Activated T-helper 1 cell treated with anti-CD3 and anti-CD28 coated beads, Interleukin-12 subunit alpha, Interleukin-12 subunit beta, Interleukin-2, Interleukin-4 antibody, amounts not matched to agents 30 ng/mL and 10 ng/mL and 1 ng/mL, durations not matched to agents 14 hours and 24 hours and 36 hours (primary cell): ENCODE data around the gene RAB3D. TPM values are rescaled to one million over a fixed set of nuclear protein-coding genes. Genes with fewer than 3 reads are reported as not detected.

ENCODE experiments used
- DNase-seq: peaks from one replicate; pipeline ENCODE4 v3.0.0; 2021; ENCODE audit warnings: low spot score
- H3K27ac Mint-ChIP-seq: one replicate; pipeline ENCODE4 v1.8.0; 2021; ENCODE audit warnings: mild to moderate bottlenecking, mixed read lengths
- H3K27me3 Mint-ChIP-seq: one replicate; pipeline ENCODE4 v1.8.0; 2022; ENCODE audit warnings: mild to moderate bottlenecking, moderate library complexity, mixed read lengths; ENCODE audit not compliant: insufficient read depth
- H3K36me3 Mint-ChIP-seq: one replicate; pipeline ENCODE4 v1.8.0; 2021; ENCODE audit warnings: low read depth, mixed read lengths
- H3K4me1 Mint-ChIP-seq: one replicate; pipeline ENCODE4 v1.8.0; 2021; ENCODE audit warnings: low read depth, mixed read lengths
- H3K4me3 Mint-ChIP-seq: one replicate; pipeline ENCODE4 v1.8.0; 2021; ENCODE audit warnings: mild to moderate bottlenecking, moderate library complexity, mixed read lengths
- H3K9me3 Mint-ChIP-seq: one replicate; pipeline ENCODE4 v1.8.0; 2021; ENCODE audit warnings: mixed read lengths
- intact Hi-C: fragments of 100-400 bp; cut with micrococcal nuclease; formaldehyde crosslinking; loops from one replicate; pipeline ENCODE4 v1.15.1; 2024
- total RNA-seq: library from RNA; stranded (reverse); gene quantifications from 2 replicates; pipeline ENCODE4 v1.2.3, GENCODE V29; 2022

The RAB3D gene
- total RNA-seq, 1 donor from 2014 or later: 6.9 TPM

DNA sequence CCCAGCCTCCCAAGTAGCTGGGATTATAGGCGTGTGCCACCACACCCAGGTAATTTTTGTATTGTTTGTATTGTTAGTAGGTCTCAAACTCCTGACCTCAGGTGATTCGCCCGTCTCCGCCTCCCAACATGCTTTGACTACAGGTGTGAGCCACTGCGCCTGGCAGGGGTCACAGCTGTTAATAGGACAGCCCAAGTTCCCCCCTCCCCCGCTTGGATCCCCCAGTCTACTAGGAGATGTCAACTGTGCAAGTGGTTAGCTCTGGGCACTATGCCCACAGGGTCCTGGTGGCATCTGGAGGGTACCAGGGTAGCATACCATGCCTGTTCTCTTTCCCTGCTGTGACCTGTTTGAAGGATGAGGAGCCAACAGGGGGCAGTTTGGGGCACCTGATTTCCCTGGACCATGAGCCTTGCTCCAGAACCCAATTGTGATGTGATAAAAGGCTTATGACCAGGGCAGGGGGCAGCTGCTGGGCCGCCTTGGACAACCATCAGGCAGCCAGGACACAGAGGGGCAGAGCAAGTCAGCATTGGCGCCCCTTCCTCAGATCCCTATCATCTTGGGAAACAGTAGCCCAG, 43.7 kb downstream of the RAB3D start, which contains the start of gene TSPAN16:
TSS of gene TSPAN16 (plus strand) at position 496 of the 581 bp plus-strand sequence. CDS start 138 bp downstream, outside the sequence.
- Mint-ChIP-seq H3K27me3 (peaks cover 20% of the 10 kb centered on the region), H3K9me3 (no peaks in the 10 kb centered on the region), H3K4me1 (peaks cover 10% of the 10 kb centered on the region), H3K36me3 (no peaks in the 10 kb centered on the region), H3K4me3 (no peak within 1 kb of the TSS), H3K27ac (no peak within 1 kb of the TSS)
- intact Hi-C loops: loop anchor here (2.0 kb wide), 1 partner anchor 291 kb away; no protein-coding TSS in a partner anchor
- no peak for DNase-seq

DNA sequence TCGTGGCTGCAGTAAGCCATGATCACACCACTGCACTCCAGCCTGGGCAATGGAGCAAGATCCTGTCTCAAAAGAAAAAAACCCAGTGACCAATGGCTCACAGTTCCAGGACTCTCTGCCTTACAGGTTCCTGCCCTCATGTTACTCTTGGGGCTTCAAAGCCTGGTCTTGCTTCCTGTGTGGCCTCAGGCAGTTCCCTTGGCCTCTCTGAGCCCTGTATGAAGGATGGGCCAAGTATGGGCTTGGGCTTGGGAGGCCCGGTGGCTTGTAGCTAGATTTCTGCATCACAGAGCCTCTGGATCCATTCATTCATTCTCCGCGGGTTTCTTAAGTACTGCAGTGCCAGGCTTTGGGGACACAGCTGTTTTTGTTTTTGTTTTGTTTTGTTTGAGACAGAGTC, 44.3 kb downstream of the RAB3D start:
- intact Hi-C loops: loop anchor here (2.0 kb wide), 1 partner anchor 292 kb away; no protein-coding TSS in a partner anchor
- no peak overlapping the region for H3K27ac Mint-ChIP-seq
- H3K4me1 Mint-ChIP-seq: peaks cover 10% of the 10 kb centered on the region
- peaks cover 17% of the 10 kb centered on the region for H3K27me3 Mint-ChIP-seq
- no peaks in the 10 kb centered on the region for H3K9me3 Mint-ChIP-seq
- no peaks in the 10 kb centered on the region for H3K36me3 Mint-ChIP-seq
- no peak overlapping the region for H3K4me3 Mint-ChIP-seq
- no peak for DNase-seq

DNA sequence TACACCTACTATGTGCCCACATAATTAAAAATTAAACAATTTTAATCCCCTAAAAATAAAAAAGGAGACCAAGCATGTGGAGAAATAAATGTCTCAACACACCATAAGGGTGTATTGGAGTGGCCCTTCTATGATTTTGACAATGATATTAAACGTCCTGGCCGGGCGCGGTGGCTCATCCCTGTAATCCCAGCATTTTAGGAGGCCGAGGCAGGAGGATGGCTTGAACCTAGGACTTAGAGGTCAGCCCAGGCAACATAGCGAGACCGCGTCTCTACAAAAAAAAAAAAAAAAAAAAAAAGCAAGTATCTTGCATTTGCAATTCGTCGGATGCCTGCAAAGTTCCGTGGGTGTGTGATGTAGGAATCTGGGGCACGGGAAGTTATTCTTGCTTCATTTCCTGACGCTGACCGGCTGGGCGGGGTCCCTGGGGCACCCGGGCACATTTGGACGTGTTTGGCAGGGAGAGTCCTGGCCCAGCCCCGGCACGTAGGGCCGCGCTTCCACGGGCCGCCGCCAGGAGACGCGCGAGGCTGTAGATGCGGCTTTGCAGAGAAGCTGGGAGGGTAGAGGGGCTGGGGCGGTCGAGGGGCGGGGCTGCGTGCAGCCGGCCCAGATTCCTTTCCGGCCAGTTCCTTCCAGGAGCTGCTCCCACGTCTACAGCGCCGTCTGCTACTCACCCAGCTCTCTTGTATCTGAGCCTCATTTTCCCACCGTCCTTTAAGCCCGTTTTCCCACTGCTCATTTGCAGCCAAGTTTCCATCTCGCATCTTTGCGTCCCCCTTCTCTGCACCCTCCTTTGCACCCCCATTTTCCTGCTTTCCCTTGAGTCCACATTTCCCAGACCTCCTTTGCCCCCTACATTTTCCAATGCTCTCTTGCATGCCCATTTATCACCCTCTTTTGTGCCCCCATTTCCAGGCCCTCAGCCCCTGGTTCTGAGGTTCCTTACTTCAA, 45.7 kb downstream of the RAB3D start:
- intact Hi-C loops: loop anchor here (1.0 to 5.0 kb wide), 5 partner anchors 54 to 293 kb away; partner anchors contain the start of genes CCDC159, ODAD3, PRKCSH and SWSAP1
- Mint-ChIP-seq H3K4me1 (peaks cover 10% of the 10 kb centered on the region), H3K4me3 (peak overlapping the region; percentile 49), H3K36me3 (no peaks in the 10 kb centered on the region), H3K9me3 (no peaks in the 10 kb centered on the region), H3K27ac (no peak overlapping the region), H3K27me3 (peaks cover 20% of the 10 kb centered on the region)
- peak; percentile 72 for DNase-seq

DNA sequence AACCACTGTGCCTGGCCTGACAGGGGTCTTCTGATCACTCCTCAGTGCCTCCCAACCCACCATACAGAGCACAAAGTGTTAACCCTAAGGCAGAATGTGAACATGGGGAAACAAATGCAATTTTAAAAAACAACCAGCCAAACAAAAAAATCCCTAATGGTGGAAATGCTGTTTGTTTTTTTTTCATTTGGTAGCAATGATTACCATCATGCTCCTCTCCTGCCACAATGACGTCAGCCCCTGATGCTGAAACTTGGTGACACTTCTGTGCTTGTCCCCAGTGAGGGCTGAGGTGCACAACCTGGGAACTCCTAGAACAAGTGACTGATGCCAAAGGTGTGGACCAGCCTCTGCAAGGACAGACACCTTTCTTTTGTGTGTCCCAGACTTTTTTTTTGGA, 47.5 kb downstream of the RAB3D start:
- Mint-ChIP-seq H3K36me3 (no peaks in the 10 kb centered on the region), H3K27ac (no peak overlapping the region), H3K9me3 (no peaks in the 10 kb centered on the region), H3K4me1 (peaks cover 10% of the 10 kb centered on the region), H3K27me3 (peaks cover 31% of the 10 kb centered on the region), H3K4me3 (no peak overlapping the region)
- intact Hi-C loops: loop anchor here (2.0 to 5.0 kb wide), 2 partner anchors 55 to 83 kb away; partner anchors contain the start of genes CCDC159, SWSAP1 and TMEM205
- no peak for DNase-seq

DNA sequence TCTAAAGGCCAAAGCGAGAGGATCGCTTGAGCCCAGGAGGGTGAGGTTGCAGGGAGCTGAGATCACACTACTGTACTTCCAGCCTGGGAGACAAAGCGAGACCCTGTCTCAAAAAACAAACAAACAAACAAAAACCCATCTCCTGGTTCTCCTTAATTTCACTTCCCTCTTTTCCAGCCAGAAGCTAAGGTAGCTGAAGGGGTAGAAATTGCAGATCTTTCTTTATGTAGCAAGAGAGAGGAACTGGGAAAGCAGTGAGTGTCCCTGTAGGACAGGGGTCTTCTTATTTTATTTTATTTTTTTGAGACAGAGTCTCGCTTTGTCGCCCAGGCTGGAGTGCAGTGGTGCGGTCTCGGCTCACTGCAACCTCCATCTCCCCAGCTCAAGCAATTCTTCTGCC, 48.0 kb downstream of the RAB3D start:
- peaks cover 33% of the 10 kb centered on the region for H3K27me3 Mint-ChIP-seq
- no peak overlapping the region for H3K4me3 Mint-ChIP-seq
- H3K27ac Mint-ChIP-seq: no peak overlapping the region

DNA sequence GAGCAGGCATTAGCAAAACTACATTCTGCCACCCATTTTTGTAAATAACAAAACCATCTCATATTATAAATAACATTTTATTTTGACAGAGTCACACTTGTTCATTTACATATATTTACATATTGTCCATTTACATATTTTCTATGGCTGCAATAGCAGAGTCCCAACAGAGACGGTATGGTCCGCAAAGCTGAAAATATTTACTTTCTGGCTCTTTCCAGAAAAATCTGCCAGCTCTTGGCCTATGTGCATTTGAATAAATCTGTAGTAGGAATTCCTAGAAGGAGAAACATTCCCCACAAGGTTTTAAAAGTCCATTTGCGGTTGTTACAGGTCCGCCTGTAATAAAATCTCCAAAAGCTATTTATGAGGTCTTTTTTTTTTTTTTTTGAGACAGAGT, 49.2 kb downstream of the RAB3D start:
- Mint-ChIP-seq H3K4me1 (peaks cover 10% of the 10 kb centered on the region), H3K36me3 (no peaks in the 10 kb centered on the region), H3K27ac (no peak overlapping the region), H3K9me3 (no peaks in the 10 kb centered on the region), H3K27me3 (peaks cover 30% of the 10 kb centered on the region), H3K4me3 (no peak overlapping the region)
- DNase-seq: no peak
- intact Hi-C loops: loop anchor here (5.0 kb wide), 1 partner anchor 57 kb away; the partner anchor contains the start of genes CCDC159 and TMEM205

More for the DNA sequence above, 48.0 kb downstream of the RAB3D start:
- Mint-ChIP-seq H3K9me3 (no peaks in the 10 kb centered on the region), H3K36me3 (no peaks in the 10 kb centered on the region), H3K4me1 (peaks cover 10% of the 10 kb centered on the region)
- no peak for DNase-seq
- intact Hi-C loops: loop anchor here (5.0 kb wide), 1 partner anchor 56 kb away; the partner anchor contains the start of genes CCDC159 and TMEM205

DNA sequence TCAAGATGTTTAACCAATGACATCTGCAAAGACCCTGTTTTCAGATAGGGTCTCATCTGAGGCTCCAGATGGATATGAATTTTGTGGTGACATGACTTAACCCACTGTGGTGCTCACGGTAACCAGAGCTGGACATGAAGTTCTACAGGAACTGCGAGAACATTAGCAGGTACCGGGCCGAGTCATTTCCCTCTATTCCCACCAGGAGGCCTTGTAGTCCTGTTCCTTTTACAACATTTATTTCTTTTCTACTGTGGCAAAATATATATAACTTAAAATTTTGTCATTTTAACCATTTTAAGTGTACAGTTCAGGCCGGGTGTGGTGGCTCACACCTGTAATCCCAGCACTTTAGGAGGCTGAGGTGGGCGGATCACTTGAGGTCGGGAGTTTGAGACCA, 51.1 kb downstream of the RAB3D start:
- no peak for DNase-seq
- Mint-ChIP-seq H3K4me1 (peaks cover 1% of the 10 kb centered on the region), H3K36me3 (no peaks in the 10 kb centered on the region), H3K9me3 (no peaks in the 10 kb centered on the region), H3K4me3 (no peak overlapping the region), H3K27ac (no peak overlapping the region), H3K27me3 (peaks cover 32% of the 10 kb centered on the region)
- intact Hi-C loops: no loop called here

DNA sequence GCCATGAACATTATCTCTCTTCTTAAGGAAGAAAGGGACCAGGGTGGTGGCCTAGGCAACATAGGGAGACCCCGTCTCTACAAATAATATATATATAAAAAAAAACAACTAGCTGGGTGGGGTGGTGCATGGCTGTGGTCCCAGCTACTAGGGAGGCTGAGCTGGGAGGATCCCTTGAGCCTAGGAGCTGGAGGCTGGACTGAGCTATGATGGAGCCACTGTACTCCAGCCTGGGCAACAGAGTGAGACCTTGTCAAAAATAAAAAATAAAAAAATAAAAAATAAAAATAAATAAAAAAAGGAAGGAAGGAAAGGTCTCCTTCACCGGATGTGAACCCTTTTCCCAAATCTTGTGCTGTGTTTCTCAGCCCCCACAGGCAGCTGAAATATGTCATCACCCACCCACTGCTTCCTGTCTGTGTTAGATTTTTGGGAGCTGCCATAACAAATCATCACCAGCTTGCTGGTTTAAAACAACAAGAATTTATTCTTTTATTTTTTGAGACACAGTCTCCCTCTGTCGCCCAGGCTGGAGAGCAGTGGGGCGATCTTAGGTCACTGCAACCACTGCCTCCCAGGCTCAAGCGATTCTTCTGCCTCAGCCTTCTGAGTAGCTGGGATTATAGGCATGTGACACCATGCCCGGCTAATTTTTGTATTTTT, 53.0 kb downstream of the RAB3D start:
- Mint-ChIP-seq H3K4me3 (no peak overlapping the region), H3K4me1 (no peaks in the 10 kb centered on the region), H3K9me3 (no peaks in the 10 kb centered on the region), H3K27me3 (peaks cover 38% of the 10 kb centered on the region), H3K36me3 (no peaks in the 10 kb centered on the region), H3K27ac (no peak overlapping the region)
- DNase-seq: no peak
- intact Hi-C loops: no loop called here

DNA sequence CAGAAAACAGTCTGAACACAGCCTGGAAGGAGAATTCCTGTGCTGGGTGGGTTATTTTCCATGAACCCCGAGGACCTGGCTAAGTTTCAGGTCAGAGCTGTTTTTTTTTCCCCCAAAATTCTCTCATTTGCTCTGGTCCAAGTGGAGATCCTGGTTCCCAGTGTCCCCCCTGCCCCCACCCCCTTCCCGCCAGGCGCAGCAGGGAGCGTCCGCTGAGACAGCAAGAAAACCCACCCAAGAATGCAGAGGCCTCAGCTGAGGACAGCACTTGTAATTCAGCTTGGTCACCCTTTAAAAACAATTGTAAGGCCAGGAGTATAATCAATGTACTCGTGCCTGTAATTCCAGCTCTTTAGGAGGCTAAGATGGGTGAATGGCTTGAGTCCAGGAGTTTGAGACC, 54.9 kb downstream of the RAB3D start:
- DNase-seq: no peak
- no peak overlapping the region for H3K27ac Mint-ChIP-seq
- H3K4me1 Mint-ChIP-seq: peaks cover 5% of the 10 kb centered on the region
- no peaks in the 10 kb centered on the region for H3K36me3 Mint-ChIP-seq
- H3K9me3 Mint-ChIP-seq: no peaks in the 10 kb centered on the region
- peaks cover 42% of the 10 kb centered on the region for H3K27me3 Mint-ChIP-seq
- H3K4me3 Mint-ChIP-seq: no peak overlapping the region
- intact Hi-C loops: no loop called here

DNA sequence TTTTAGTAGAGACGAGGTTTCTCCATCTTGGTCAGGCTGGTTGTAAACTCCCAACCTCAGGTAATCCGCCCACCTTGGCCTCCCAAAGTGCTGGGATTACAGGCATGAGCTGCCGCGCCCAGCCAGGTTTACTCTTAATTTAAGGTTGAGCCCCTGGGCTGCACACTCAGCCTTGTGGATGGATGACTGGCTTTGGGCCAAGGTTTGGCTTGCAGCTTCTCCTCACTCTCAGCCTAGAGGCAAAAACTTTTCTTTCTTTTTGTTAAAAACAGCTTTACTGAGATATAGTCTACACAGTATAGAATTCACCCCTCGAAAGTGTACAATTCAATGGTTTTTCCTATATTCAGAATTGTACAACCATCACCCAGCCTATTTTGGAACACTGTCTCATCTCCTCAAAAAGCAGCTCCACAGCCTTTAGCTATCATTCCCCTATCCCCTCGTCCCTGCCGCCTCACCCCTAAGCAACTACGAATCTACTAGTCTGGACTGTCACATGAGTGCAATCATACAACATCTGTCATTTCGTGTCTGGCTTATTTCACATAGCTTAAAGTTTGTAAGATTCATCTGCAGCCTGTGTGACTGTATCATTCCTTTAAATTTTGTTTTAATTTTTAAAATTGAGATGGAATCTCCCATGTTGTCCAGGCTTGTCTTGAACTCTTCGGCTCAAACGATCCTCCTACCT, 58.0 kb downstream of the RAB3D start:
- Mint-ChIP-seq H3K4me3 (no peak overlapping the region), H3K4me1 (peaks cover 9% of the 10 kb centered on the region), H3K27me3 (peaks cover 40% of the 10 kb centered on the region), H3K27ac (no peak overlapping the region), H3K36me3 (no peaks in the 10 kb centered on the region), H3K9me3 (no peaks in the 10 kb centered on the region)
- DNase-seq: no peak
- intact Hi-C loops: no loop called here

DNA sequence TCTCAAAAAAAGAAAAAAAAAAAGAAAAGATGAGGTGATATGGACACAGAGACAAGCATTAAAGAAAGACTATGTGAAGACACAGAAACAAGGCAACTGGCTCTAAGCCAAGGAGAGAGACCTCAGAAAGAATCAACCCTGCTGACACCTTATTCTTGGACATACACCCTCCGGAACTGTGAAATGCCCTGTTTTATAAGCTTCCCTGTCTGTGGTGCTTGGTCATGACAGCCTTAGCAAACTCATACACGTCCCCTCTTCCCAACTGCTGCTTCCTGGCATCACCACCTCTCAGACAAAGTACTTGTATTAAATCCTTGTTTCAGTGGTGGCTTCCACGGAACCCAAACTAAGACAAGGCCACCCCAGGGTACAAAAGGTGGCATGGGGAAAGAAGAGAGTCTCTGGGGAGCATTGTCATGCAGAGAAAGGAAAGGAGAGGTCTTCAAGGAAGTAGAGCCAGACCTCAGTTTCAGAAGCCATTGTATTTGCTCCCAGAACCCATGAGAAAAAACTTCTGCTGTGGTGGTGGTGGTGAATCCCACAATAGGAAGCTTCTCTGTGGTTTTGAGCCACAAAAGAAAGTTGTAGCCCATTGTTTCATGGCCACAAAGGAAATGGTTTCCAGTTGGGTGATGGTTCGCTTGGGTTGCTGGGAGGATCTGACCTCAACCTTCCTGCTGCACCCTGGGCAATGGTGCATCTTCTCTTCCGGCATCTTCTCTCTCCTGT, 59.8 kb downstream of the RAB3D start:
- H3K27ac Mint-ChIP-seq: peak overlapping the region; percentile 16

More for the DNA sequence above, 59.8 kb downstream of the RAB3D start:
- intact Hi-C loops: no loop called here
- H3K27me3 Mint-ChIP-seq: peaks cover 49% of the 10 kb centered on the region
- H3K4me1 Mint-ChIP-seq: peaks cover 9% of the 10 kb centered on the region
- H3K36me3 Mint-ChIP-seq: no peaks in the 10 kb centered on the region
- peak; percentile 70 for DNase-seq
- peak overlapping the region; percentile 12 for H3K4me3 Mint-ChIP-seq
- no peaks in the 10 kb centered on the region for H3K9me3 Mint-ChIP-seq
